H1 (cell line): ENCODE measurements around the gene NSUN4. TPM values are rescaled to one million over a fixed set of nuclear protein-coding genes. Genes with fewer than 3 reads are reported as not detected.

Source experiments
- CTCF ChIA-PET: fragments of 300-600 bp; sonication (Branson Sonifier 250); formaldehyde crosslinking; loops from one replicate; lab custom pipeline; 2021; ENCODE audit not compliant: partially characterized antibody; lab: Charles Lee
- POLR2A ChIA-PET: fragments of 300-600 bp; sonication (Branson Sonifier 250); formaldehyde crosslinking; loops from one replicate; lab custom pipeline; 2021; ENCODE audit warnings: inconsistent platforms; ENCODE audit not compliant: partially characterized antibody; lab: Charles Lee
- DNase-seq, 2 experiments: peaks; one replicate each; pipeline versions ENCODE4 v3.0.0 to v3.0.0-alpha.2; 2010 to 2022; ENCODE audit warnings: low spot score in 2 of 2, low read depth in 1 of 2, mixed read lengths in 1 of 2
- FAIRE-seq: peaks from 2 replicates; lab custom pipeline; 2011; peaks lifted over from hg19 to GRCh38; lab: Jason Lieb, UNC
- H2AFZ ChIP-seq: 2 replicates; pipeline ENCODE4 v1.8.1; 2012; ENCODE audit warnings: low read length, inconsistent platforms
- H2AK5ac ChIP-seq: 2 replicates; pipeline ENCODE4 v1.6.1; 2013; ENCODE audit warnings: low read depth, low read length
- H2BK120ac ChIP-seq: replicated peaks from 2 replicates; pipeline ENCODE3; 2013; ENCODE audit warnings: low read depth, low read length, inconsistent platforms
- H2BK12ac ChIP-seq: 2 replicates; pipeline ENCODE4 v1.6.1; 2013; ENCODE audit warnings: low read depth, low read length
- H2BK15ac ChIP-seq: 2 replicates; pipeline ENCODE4 v1.6.1; 2013; ENCODE audit warnings: low read length
- H2BK20ac ChIP-seq: 2 replicates; pipeline ENCODE4 v1.6.1; 2013; ENCODE audit warnings: low read length
- H2BK5ac ChIP-seq: 2 replicates; pipeline ENCODE4 v1.6.1; 2013; ENCODE audit warnings: low read depth, low read length
- H3K14ac ChIP-seq: 2 replicates; pipeline ENCODE4 v1.6.1; 2013; ENCODE audit warnings: inconsistent platforms; ENCODE audit not compliant: insufficient read length
- H3K18ac ChIP-seq: 2 replicates; pipeline ENCODE4 v1.6.1; 2013; ENCODE audit warnings: low read length; ENCODE audit errors: extremely low read depth
- H3K23ac ChIP-seq: 2 replicates; pipeline ENCODE4 v1.6.1; 2013; ENCODE audit warnings: inconsistent platforms; ENCODE audit not compliant: insufficient read length
- H3K23me2 ChIP-seq: 2 replicates; pipeline ENCODE4 v1.6.1; 2013; ENCODE audit warnings: low read depth, low read length
- H3K27ac ChIP-seq: 2 replicates; pipeline ENCODE4 v1.6.1; 2011; ENCODE audit warnings: low read depth, low read length, inconsistent platforms
- H3K27me3 ChIP-seq, 4 experiments: replicated peaks in 1 of 4; 1 replicate in 1 of 4; 2 replicates in 3 of 4; pipeline versions ENCODE4 v1.6.1 to v1.8.1; 2011 to 2013; ENCODE audit warnings: low read length in 3 of 4, mild to moderate bottlenecking in 3 of 4, inconsistent platforms in 2 of 4, mixed read lengths in 2 of 4, moderate library complexity in 1 of 4; ENCODE audit not compliant: control insufficient read depth in 3 of 4, insufficient read depth in 3 of 4; ENCODE audit errors: extremely low read depth in 1 of 4
- H3K36me3 ChIP-seq, 4 experiments: 2 replicates each; pipeline versions ENCODE4 v1.6.1 to v1.8.1; 2011 to 2013; ENCODE audit warnings: mild to moderate bottlenecking in 4 of 4, low read length in 3 of 4, moderate library complexity in 2 of 4, control low read depth in 1 of 4, inconsistent platforms in 1 of 4; ENCODE audit not compliant: insufficient read depth in 4 of 4, control insufficient read depth in 2 of 4
- H3K4ac ChIP-seq: replicated peaks from 2 replicates; pipeline ENCODE3; 2013; ENCODE audit warnings: low read length, low read depth, mixed read lengths, inconsistent platforms; ENCODE audit not compliant: insufficient read length
- H3K4me1 ChIP-seq, 4 experiments: replicated peaks in 1 of 4; 1 replicate in 1 of 4; 2 replicates in 3 of 4; pipeline versions ENCODE4 v1.6.1 to v1.8.1; 2011 to 2013; ENCODE audit warnings: low read length in 3 of 4, inconsistent platforms in 2 of 4, mixed read lengths in 1 of 4; ENCODE audit not compliant: insufficient read depth in 4 of 4, control insufficient read depth in 3 of 4
- H3K4me2 ChIP-seq, 2 experiments: 2 replicates each; pipeline versions ENCODE4 v1.6.1 to v1.8.1; 2011 to 2013; ENCODE audit warnings: low read depth in 2 of 2, low read length in 2 of 2, control low read depth in 1 of 2, inconsistent platforms in 1 of 2, mild to moderate bottlenecking in 1 of 2; ENCODE audit not compliant: insufficient read depth in 1 of 2
- H3K4me3 ChIP-seq, 4 experiments: fragments of 200-600, 300-600 bp in 1 of 4; sonication (generic), shearing (Covaris generic), sonication (Bioruptor Twin) in 1 of 4; 2 replicates each; pipeline versions ENCODE4 v1.5.1 to v1.8.1; 2011 to 2016; ENCODE audit warnings: low read length in 4 of 4, low read depth in 3 of 4, control low read depth in 2 of 4, inconsistent platforms in 2 of 4, mild to moderate bottlenecking in 2 of 4, mixed read lengths in 1 of 4, moderate library complexity in 1 of 4; ENCODE audit not compliant: insufficient read depth in 2 of 4; ENCODE audit errors: extremely low read depth in 1 of 4
- H3K56ac ChIP-seq: replicated peaks from 2 replicates; pipeline ENCODE3; 2013; ENCODE audit warnings: low read depth, mild to moderate bottlenecking, mixed read lengths, low read length, inconsistent platforms; ENCODE audit not compliant: insufficient read length
- H3K79me1 ChIP-seq: 2 replicates; pipeline ENCODE4 v1.6.1; 2013; ENCODE audit warnings: low read depth, low read length, control low read depth
- H3K79me2 ChIP-seq, 2 experiments: 2 replicates each; pipeline versions ENCODE4 v1.6.1 to v1.8.1; 2012 to 2013; ENCODE audit warnings: low read length in 2 of 2, mild to moderate bottlenecking in 2 of 2, inconsistent platforms in 1 of 2; ENCODE audit not compliant: insufficient read depth in 2 of 2, control insufficient read depth in 1 of 2
- H3K9ac ChIP-seq, 4 experiments: replicated peaks in 1 of 4; 1 replicate in 1 of 4; 2 replicates in 3 of 4; pipeline versions ENCODE4 v1.6.1 to v1.8.1; 2011 to 2013; ENCODE audit warnings: low read depth in 3 of 4, low read length in 3 of 4, control low read depth in 2 of 4, mild to moderate bottlenecking in 2 of 4, moderate library complexity in 2 of 4, inconsistent platforms in 1 of 4; ENCODE audit errors: extremely low read depth in 1 of 4
- H3K9me3 ChIP-seq, 2 experiments: 2 replicates each; pipeline versions ENCODE4 v1.6.1 to v1.8.1; 2012 to 2013; ENCODE audit warnings: mild to moderate bottlenecking in 2 of 2, moderate library complexity in 2 of 2, control low read depth in 1 of 2, inconsistent platforms in 1 of 2, low read depth in 1 of 2, low read length in 1 of 2, mixed read lengths in 1 of 2; ENCODE audit not compliant: insufficient read depth in 2 of 2
- H4K20me1 ChIP-seq, 2 experiments: replicated peaks in 1 of 2; 2 replicates each; pipeline versions ENCODE3 to v1.8.1; 2011 to 2013; ENCODE audit warnings: inconsistent platforms in 2 of 2, low read length in 2 of 2, mild to moderate bottlenecking in 1 of 2; ENCODE audit not compliant: insufficient read depth in 2 of 2, control insufficient read depth in 1 of 2
- H4K5ac ChIP-seq: 2 replicates; pipeline ENCODE4 v1.6.1; 2013; ENCODE audit warnings: low read length, low read depth, mixed read lengths, inconsistent platforms; ENCODE audit not compliant: insufficient read length
- H4K8ac ChIP-seq: 2 replicates; pipeline ENCODE4 v1.8.0; 2013; ENCODE audit warnings: mild to moderate bottlenecking, moderate library complexity, low read length, inconsistent platforms; ENCODE audit not compliant: insufficient read depth; ENCODE audit errors: extremely low read depth
- H4K91ac ChIP-seq: replicated peaks from 2 replicates; pipeline ENCODE3; 2013; ENCODE audit warnings: low read length, mixed read lengths, inconsistent platforms; ENCODE audit not compliant: insufficient read length
- EP300 ChIP-seq, 2 experiments: IDR thresholded peaks; 1 replicate in 1 of 2; 2 replicates in 1 of 2; pipeline ENCODE4 v1.6.1; 2011 to 2012; ENCODE audit warnings: low read depth in 2 of 2, low read length in 2 of 2, mild to moderate bottlenecking in 2 of 2, borderline replicate concordance in 1 of 2, inconsistent platforms in 1 of 2, moderate library complexity in 1 of 2
- HDAC6 ChIP-seq: IDR thresholded peaks from one replicate; pipeline ENCODE4 v1.7.1; 2012; ENCODE audit warnings: low read depth, mild to moderate bottlenecking, inconsistent platforms, low read length, moderate library complexity
- MAFK ChIP-seq: IDR thresholded peaks from 2 replicates; pipeline ENCODE4 v1.6.1; 2012; ENCODE audit warnings: low read depth, mild to moderate bottlenecking, improper control_type of control experiment, low read length
- RAD21 ChIP-seq, 2 experiments: IDR thresholded peaks in 1 of 2; conservative IDR thresholded peaks in 1 of 2; 2 replicates each; pipeline ENCODE4 v1.6.1; 2011; ENCODE audit warnings: low read depth in 2 of 2, low read length in 2 of 2, improper control_type of control experiment in 1 of 2, inconsistent platforms in 1 of 2, mild to moderate bottlenecking in 1 of 2, moderate library complexity in 1 of 2
- SAP30 ChIP-seq: fragments of 300-600 bp; sonication (generic); IDR thresholded peaks from 2 replicates; pipeline ENCODE4 v1.7.1; 2012; ENCODE audit warnings: low read length, moderate library complexity, mild to moderate bottlenecking, inconsistent platforms; ENCODE audit not compliant: insufficient read depth, insufficient replicate concordance
- WGBS, 2 experiments: shearing (Covaris generic) in 1 of 2; methylation state at CpG; one replicate each; pipeline versions ENCODE4 v1.1.6 to v1.1.7; 2013 to 2015; ENCODE audit warnings: low lambda C conversion rate in 2 of 2, mixed read lengths in 2 of 2, inconsistent platforms in 1 of 2, low coverage in 1 of 2, missing lambda C conversion rate in 1 of 2; ENCODE audit not compliant: insufficient replicate concordance in 2 of 2, insufficient coverage in 1 of 2, insufficient read length in 1 of 2; ENCODE audit errors: extremely low coverage in 1 of 2, missing lambda C conversion rate in 1 of 2; 5-methylcytosine and 5-hydroxymethylcytosine counted together
- long read RNA-seq, 2 experiments: library from RNA in 1 of 2; library from capped mRNA in 1 of 2; stranded (forward); transcript quantifications; one replicate each; pipeline ENCODE4 v2.0.0, GENCODE V29; 2021; ENCODE audit warnings: inconsistent platforms in 1 of 2
- polyA minus RNA-seq, 3 experiments: library from RNA; depleted of rRNA, polyadenylated mRNA; stranded (reverse); fragments of >200 nt; gene quantifications; 1 replicate in 2 of 3; 2 replicates in 1 of 3; pipeline ENCODE4 v1.2.3, GENCODE V29; 2011
- polyA plus RNA-seq, 7 experiments: library from polyadenylated mRNA; depleted of rRNA in 3 of 7; stranded (reverse) in 5 of 7; unstranded in 2 of 7; fragments of >200 nt in 5 of 7; fragments of 200-250 nt in 2 of 7; gene quantifications; 1 replicate in 5 of 7; 2 replicates in 1 of 7; 4 replicates in 1 of 7; pipeline versions ENCODE4 v1.2.1 to v1.2.3, GENCODE V29; 2011 to 2013; ENCODE audit warnings: missing spikeins in 2 of 7, mixed read lengths in 2 of 7
- total RNA-seq: library from RNA; stranded (reverse); fragmentation: NEBNext Ultra II Directional; extraction: Animal tissue kit (Norgen Biotek cat#: 25700); gene quantifications from 2 replicates; pipeline ENCODE4 v1.2.1, GENCODE V29; 2021

NSUN4 gene
- total RNA-seq = 13.7 and 15.7 TPM in 2 replicates
- polyA plus RNA-seq (2011; rRNA removed) = 9.7 and 12.2 TPM in 2 replicates
- polyA plus RNA-seq (2011; cell fraction: cytosol; rRNA removed) = 14.8 TPM
- 19.8 TPM for polyA plus RNA-seq (2011; cell fraction: nucleus; rRNA removed)
- 10.3 to 13.3 TPM (median 11.7 TPM) in 4 replicates for polyA plus RNA-seq (2012, experiment 1 of 2)
- polyA plus RNA-seq (2012, experiment 2 of 2) = 7.3 TPM
- polyA plus RNA-seq (2013, experiment 1 of 2) = 14.2 TPM
- polyA plus RNA-seq (2013, experiment 2 of 2) = 14.1 TPM
- 40.3 and 52.7 TPM in 2 replicates for polyA minus RNA-seq (2011; rRNA and poly(A)+ RNA removed)
- 12.5 TPM for polyA minus RNA-seq (2011; cell fraction: cytosol; rRNA and poly(A)+ RNA removed)
- 22.4 TPM for polyA minus RNA-seq (2011; cell fraction: nucleus; rRNA and poly(A)+ RNA removed)
- long read RNA-seq, experiment 1, partial matches to known transcripts = 1 of 5 reads
- long read RNA-seq, experiment 1, other reads (novel, unspliced or antisense) = 3 of 5 reads
- long read RNA-seq, experiment 2, transcript NSUN4-204 (6 exons, 2,150 nt) = major isoform, 8 of 11 reads
- long read RNA-seq, experiment 2, partial matches to known transcripts = 1 of 11 reads
- long read RNA-seq, experiment 2, other reads (novel, unspliced or antisense) = 2 of 11 reads

GRCh38 chr1:46340404-46341221, at the start of gene NSUN4:
TSS of gene NSUN4 (plus strand) at chr1:46340807. CDS start at chr1:46340827, 20 bp downstream.
- Histone ChIP-seq H3K23ac (no peak within 1 kb of the TSS), H3K9me3 (no peaks in the 10 kb centered on the region), H2BK5ac (peak within 1 kb of the TSS; percentile 93), H3K4ac (peak within 1 kb of the TSS; percentile 94), H4K20me1 (peaks cover 0 to 5% of the 10 kb centered on the region in 2 experiments), H4K8ac (peak within 1 kb of the TSS; percentile 90), H4K91ac (peak within 1 kb of the TSS; percentile 94), H3K79me2 (no peaks in the 10 kb centered on the region; a peak in 1 of 4 replicates), H3K56ac (peak within 1 kb of the TSS; percentile 79), H3K4me1 (peaks cover 0 to 7% (median 4%) of the 10 kb centered on the region in 4 experiments; a peak in 4 of 7 replicates), H3K18ac (peak within 1 kb of the TSS; percentile 99), H3K27ac (peak within 1 kb of the TSS; percentile 83), H3K36me3 (peaks cover 0 to 18% (median 11%) of the 10 kb centered on the region in 4 experiments; a peak in 6 of 8 replicates), H2BK12ac (peak within 1 kb of the TSS; percentile 92), H3K79me1 (peaks cover 3% of the 10 kb centered on the region; the same call in 1 of the 2 replicates), H2BK120ac (peak within 1 kb of the TSS; percentile 19), H4K5ac (peak within 1 kb of the TSS; percentile 91), H2AK5ac (0 out of 2 replicates have a peak within 1 kb of the TSS, but pooled peaks have one; percentile 65), H3K9ac (peak within 1 kb of the TSS; percentile 13 to 84 (median 78)), H3K4me2 (peak within 1 kb of the TSS; percentile 67 to 79), H2BK20ac (0 out of 2 replicates have a peak within 1 kb of the TSS, but pooled peaks have one; percentile 61), H2BK15ac (peak within 1 kb of the TSS; percentile 61; the same call in 1 of the 2 replicates), H3K23me2 (peaks cover 9% of the 10 kb centered on the region), H2AFZ (peak within 1 kb of the TSS; percentile 74), H3K27me3 (no peaks in the 10 kb centered on the region), H3K4me3 (peak within 1 kb of the TSS; percentile 72 to 91 (median 86)), H3K14ac (no peak within 1 kb of the TSS)
- CTCF ChIA-PET = interaction anchor here (0.7 to 2.8 kb wide), 19 partner anchors 10 to 277 kb away, joined by 3 to 21 read pairs (median 4); partner anchors contain the start of genes LRRC41 and UQCRH
- FAIRE-seq (peak; percentile 13), DNase-seq (peak; percentile 66 to 79)
- POLR2A ChIA-PET = interaction anchor here (0.6 to 4.0 kb wide), 19 partner anchors 9 to 413 kb away, joined by 3 to 25 read pairs (median 5); partner anchors contain the start of genes LRRC41, RAD54L and UQCRH
- WGBS, 2 experiments = 2% methylated on average over 50 of the region's 53 CpGs; no CpG with 5 or more reads in 1 of the 2 experiments
- no peak for TF ChIP-seq HDAC6
- TF ChIP-seq SAP30 = peak; percentile 71
- TF ChIP-seq MAFK = no peak
- TF ChIP-seq RAD21 (IDR thresholded peaks at IDR 0.05 in 1 of 2, conservative IDR thresholded peaks at IDR 0.05 in 1 of 2; ENCODE audit: low read depth in 2 of 2, low read length in 2 of 2) = peak; percentile 21 to 25; a peak in 3 of 4 replicates
- TF ChIP-seq EP300 (IDR thresholded peaks at IDR 0.05; ENCODE audit: borderline replicate concordance in 1 of 2, low read depth in 2 of 2, low read length in 2 of 2) = 0 out of 3 replicates have a peak, but pooled peaks of 1 of the 2 experiments have one; percentile 48
